ENCODE measurements around the gene CXorf58.
"Not testable (repeated sequence)": the region's sequence is repeated elsewhere in the genome, so short reads cannot be mapped to it uniquely, and the experiment has no call there.

CXorf58 gene

GRCh38 chrX:23953908-23954269 is 46.1 kb downstream of the CXorf58 start:
- DNase-seq (ENCODE audit: low read depth): no peak

- no peak for DNase-seq (ENCODE audit: low read depth)
Measured at GRCh38 chrX:23954396-23954795, 46.6 kb downstream of the CXorf58 start.

GRCh38 chrX:23959781-23960180 is 52.0 kb downstream of the CXorf58 start:
- DNase-seq (ENCODE audit: low read depth): no peak

DNA sequence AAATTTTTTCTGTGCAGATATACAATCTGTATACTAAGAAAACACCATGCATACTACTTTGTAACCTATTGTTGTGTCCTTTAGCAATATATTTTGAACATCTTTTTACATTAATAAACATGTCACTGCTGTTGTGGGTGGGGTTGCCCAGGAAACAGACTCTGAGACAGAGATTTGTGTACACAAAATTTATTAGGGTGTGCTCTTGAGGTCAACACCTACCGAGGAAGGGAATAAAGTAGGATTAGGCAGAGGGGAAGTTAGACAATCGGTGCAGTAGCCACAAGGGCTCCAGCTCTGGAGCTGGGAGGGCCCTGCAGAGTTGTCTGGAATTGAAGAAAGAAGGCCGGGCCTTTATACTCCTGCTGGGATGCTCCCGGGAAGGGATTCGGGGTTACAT is 56.4 kb downstream of the CXorf58 start:
- no peak for DNase-seq (ENCODE audit: low read depth)

DNA sequence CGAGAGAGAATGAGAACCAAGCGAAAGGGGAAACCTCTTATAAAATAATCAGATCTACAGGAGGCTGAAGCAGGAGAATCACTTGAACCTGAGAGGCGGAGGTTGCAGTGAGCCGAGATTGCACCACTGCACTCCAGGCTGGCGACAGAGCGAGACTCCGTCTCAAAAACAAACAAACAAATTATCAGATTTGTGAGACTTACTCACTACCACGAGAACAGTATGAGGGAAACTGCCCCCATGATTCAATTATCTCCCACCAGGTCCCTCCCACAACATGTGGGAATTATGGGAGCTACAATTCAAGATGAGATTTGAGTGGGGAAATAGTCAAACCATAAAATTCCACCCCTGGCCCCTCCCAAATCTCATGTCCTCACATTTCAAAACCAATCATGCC is 57.8 kb downstream of the CXorf58 start:
- DNase-seq (ENCODE audit: low read depth): not testable (repeated sequence)

- no peak for DNase-seq (ENCODE audit: low read depth)
Measured at GRCh38 chrX:23978491-23978890, 70.7 kb downstream of the CXorf58 start.

DNA sequence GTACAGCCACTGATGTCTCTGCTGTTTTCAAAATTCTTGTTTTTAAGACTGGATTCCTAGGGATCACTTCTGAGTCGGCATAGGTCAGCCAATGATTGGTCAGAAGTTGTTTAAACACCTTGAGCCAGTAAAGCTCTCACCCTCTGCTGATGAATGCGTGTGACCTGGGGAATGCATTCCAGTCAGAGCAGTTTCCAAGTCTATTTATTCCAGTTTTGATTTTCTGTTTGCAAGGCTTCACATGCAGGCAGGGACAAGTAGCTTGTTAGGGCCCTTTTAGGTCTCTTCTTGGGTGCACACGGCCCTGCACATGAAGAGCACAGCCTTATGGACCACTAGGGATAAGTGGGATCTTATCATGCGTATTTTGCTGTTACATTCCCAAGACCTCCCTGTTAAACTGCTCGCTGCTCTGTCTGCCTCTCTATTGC is 72.2 kb downstream of the CXorf58 start:
- DNase-seq (ENCODE audit: low read depth): no peak

DNA sequence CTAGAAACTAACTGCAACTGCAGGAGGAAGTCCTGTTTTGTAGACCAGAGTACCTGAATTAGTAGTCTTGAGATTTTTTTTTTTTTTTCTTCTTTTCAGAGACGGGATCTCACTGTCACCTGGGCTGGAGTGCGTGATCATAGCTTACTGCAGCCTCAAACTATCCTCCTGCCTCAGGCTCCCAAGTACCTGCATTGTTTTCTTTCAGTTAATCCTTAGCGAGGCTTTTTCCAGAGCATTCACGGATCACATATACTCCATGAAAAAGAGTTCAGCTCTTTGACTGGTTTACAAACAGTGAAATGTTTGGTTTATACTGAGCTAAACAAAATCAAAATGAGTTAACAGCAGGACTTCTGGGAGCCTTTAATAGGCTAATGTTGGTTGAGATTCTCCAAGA is 73.4 kb downstream of the CXorf58 start:
- no peak for DNase-seq (ENCODE audit: low read depth)

DNA sequence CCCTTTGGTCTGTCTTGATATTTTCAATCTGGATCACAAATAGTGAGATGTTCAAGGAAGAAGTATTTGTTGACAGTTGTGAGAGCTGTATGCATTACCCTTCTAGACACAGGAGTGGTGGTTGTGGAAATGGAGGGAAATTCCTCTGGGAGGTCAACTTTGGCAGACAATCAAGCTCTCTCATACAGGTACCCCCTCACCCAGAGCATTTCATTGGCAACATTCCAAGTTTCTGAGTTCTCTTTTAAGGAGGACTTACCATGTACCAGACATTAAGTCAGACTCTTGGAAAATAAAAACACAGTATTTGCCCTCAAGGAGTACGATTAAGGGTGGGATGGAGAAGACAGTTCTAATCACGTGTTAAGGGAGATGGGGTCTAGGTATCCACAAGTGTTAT is 73.9 kb downstream of the CXorf58 start:
- no peak for DNase-seq (ENCODE audit: low read depth)

- DNase-seq (ENCODE audit: low read depth): no peak
Measured at GRCh38 chrX:23982891-23983290, 75.1 kb downstream of the CXorf58 start.
